Raji (cell line): ENCODE data around the gene SRSF12.

ENCODE experiments used
- POLR2A ChIP-seq: IDR thresholded peaks from 2 replicates; pipeline ENCODE4 v1.6.1; 2011; ENCODE audit warnings: low read depth, low read length, control low read depth; ENCODE audit not compliant: insufficient read depth

Gene SRSF12

GRCh38 chr6:89117211-89118108, at the start of gene SRSF12:
SRSF12 (minus strand) TSS chr6:89118071; CDS start chr6:89117887, 184 bp downstream.
- no peak for TF ChIP-seq POLR2A

- no peak for TF ChIP-seq POLR2A
Measured at GRCh38 chr6:89162047-89162371, 44.1 kb upstream of the SRSF12 start.

GRCh38 chr6:89161326-89162046, 43.6 kb upstream of the SRSF12 start:
- TF ChIP-seq POLR2A, result no peak

GRCh38 chr6:89160331-89161092, 42.6 kb upstream of the SRSF12 start:
- TF ChIP-seq POLR2A, result no peak

GRCh38 chr6:89154131-89154530, 36.3 kb upstream of the SRSF12 start:
- no peak for TF ChIP-seq POLR2A

- no peak for TF ChIP-seq POLR2A
Measured at GRCh38 chr6:89148016-89148750, 30.3 kb upstream of the SRSF12 start.

GRCh38 chr6:89146718-89147700, 29.1 kb upstream of the SRSF12 start:
- TF ChIP-seq POLR2A, result no peak

GRCh38 chr6:89145956-89146717, 28.3 kb upstream of the SRSF12 start, which contains the start of gene PM20D2:
PM20D2 (plus strand) TSS chr6:89146055; CDS start chr6:89146145, 90 bp downstream.
- peak; percentile 88 for TF ChIP-seq POLR2A

GRCh38 chr6:89145091-89145955, 27.5 kb upstream of the SRSF12 start:
- no peak for TF ChIP-seq POLR2A

GRCh38 chr6:89144354-89144906, 26.6 kb upstream of the SRSF12 start:
- TF ChIP-seq POLR2A, result 0 out of 2 replicates have a peak, but pooled peaks have one; percentile 22

- TF ChIP-seq POLR2A, result no peak
Measured at GRCh38 chr6:89140347-89141156, 22.7 kb upstream of the SRSF12 start.
